Kidney epithelial cell (primary cell): ENCODE measurements around the gene RNF208. TPM values are rescaled to one million over a fixed set of nuclear protein-coding genes. Genes with fewer than 3 reads are reported as not detected.

Experiments used
- DNase-seq: peaks from one replicate; pipeline ENCODE4 v3.0.0-alpha.2; 2010; ENCODE audit warnings: low read depth
- H3K27me3 ChIP-seq: 2 replicates; pipeline ENCODE4 v1.6.0; 2011; ENCODE audit warnings: low read length; ENCODE audit not compliant: control insufficient read depth, insufficient read depth
- H3K36me3 ChIP-seq: 2 replicates; pipeline ENCODE4 v1.5.1; 2011; ENCODE audit warnings: low read length; ENCODE audit not compliant: control insufficient read depth, insufficient read depth
- H3K4me3 ChIP-seq: 2 replicates; pipeline ENCODE4 v1.5.1; 2011; ENCODE audit warnings: low read depth, mild to moderate bottlenecking, control low read depth, low read length
- total RNA-seq: library from RNA; depleted of rRNA; stranded (reverse); fragments of >200 nt; gene quantifications from 2 replicates; pipeline ENCODE4 v1.2.3, GENCODE V29; 2015
- TF ChIP-seq, protein P1 (sequence below): IDR thresholded peaks from 2 replicates; pipeline ENCODE4 v1.5.1; 2011; ENCODE audit warnings: mild to moderate bottlenecking, moderate library complexity, low read length, control low read depth, inconsistent platforms; ENCODE audit not compliant: insufficient read depth, poor library complexity, severe bottlenecking

The RNF208 gene
- total RNA-seq, 1 donor from 2014 or later, result 4.2 TPM

DNA sequence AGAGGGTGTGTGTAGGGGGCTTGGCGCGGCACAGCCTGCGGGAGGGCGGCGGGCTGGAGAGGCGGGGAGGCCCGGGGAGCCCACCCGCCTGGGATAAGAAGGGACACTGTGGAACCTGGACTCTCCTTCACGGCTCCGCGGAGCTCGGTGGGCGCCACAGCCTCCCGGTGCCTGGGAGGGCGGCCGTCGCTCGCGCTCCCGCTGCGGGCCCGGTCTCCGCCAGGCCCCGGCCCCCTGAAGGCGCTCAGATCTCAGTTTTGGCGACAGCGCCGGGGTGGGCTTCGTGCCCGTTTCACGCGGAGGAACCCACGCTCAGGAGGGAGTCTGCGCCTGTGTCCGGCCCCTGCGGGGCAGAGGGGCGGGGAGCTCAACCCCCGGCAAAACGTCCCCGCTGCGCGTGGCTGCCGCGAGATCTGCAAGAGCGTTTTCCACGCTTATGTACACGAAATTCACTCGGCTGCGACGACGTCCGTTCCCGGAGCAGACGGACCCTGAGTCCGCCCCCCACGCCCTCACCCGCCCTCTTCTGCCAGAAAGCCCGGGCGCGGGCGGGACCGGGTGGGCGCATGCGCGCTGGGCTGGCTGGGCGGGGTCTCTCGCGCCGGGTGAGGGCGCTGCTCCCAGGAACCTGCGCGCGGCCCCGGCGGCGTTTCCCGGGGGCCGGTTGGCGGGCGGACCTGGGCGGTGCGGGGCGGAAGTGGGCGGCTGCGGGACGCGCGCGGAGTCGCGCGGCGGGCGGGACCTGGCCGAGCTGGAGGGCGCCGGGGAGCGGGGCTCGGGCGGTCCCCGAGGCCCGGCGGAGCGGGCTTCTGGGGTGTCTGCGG lies 32.8 kb upstream of the RNF208 start, which contains the start of gene NELFB:
Gene NELFB, plus strand, starts transcription at position 704 of the 824 bp plus-strand sequence.
- Histone ChIP-seq H3K4me3 (peak within 1 kb of the TSS; percentile 67), H3K36me3 (no peaks in the 10 kb centered on the region), H3K27me3 (no peaks in the 10 kb centered on the region)
- DNase-seq, result no peak
- TF ChIP-seq, protein P1, sequence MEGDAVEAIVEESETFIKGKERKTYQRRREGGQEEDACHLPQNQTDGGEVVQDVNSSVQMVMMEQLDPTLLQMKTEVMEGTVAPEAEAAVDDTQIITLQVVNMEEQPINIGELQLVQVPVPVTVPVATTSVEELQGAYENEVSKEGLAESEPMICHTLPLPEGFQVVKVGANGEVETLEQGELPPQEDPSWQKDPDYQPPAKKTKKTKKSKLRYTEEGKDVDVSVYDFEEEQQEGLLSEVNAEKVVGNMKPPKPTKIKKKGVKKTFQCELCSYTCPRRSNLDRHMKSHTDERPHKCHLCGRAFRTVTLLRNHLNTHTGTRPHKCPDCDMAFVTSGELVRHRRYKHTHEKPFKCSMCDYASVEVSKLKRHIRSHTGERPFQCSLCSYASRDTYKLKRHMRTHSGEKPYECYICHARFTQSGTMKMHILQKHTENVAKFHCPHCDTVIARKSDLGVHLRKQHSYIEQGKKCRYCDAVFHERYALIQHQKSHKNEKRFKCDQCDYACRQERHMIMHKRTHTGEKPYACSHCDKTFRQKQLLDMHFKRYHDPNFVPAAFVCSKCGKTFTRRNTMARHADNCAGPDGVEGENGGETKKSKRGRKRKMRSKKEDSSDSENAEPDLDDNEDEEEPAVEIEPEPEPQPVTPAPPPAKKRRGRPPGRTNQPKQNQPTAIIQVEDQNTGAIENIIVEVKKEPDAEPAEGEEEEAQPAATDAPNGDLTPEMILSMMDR, result no peak

DNA sequence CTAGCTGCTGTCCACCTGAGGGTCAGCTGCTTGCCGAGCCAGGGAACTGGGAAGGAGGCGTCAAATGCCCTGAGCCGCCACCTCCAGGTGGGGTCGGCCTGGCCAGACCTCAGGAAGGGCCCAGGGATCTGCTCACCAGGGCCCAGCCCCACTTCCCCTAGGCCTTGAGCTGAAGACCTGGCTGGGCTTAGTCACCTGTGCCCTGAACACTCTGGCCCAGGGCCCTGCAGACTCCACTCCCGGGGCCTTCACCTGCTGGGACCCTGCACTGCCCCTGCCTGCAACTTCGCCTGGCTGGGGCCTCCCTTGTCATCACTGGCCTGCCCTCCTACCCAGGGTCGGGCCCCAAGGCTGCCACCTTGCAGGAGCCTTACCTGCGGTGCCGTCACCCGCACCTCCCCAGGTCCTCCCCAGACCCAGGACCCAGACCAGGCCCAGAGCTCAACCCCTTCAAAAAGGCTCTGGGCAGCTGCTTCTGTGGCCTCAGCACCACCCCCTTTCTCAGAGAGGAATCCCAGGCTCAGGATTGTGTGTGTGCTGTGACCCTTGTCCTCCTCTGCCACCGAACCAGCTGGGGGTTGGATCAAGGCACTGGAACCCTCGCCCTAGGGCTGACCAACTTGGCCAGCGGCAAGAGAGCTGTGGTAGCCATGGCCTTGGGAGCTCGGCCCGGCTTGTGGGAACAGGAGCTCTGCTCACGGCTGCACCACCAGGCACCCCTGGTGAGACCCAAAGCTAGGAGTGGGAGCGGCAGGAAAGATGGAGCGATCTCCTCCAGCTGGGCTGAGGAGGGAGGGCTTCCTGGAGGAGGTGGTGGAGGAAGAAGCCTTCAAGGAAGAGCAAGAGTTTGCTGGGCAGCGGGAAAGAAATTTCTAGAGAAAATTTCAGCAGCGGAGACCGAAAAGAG lies 31.9 kb upstream of the RNF208 start:
- peak overlapping the region; percentile 63 for H3K4me3 ChIP-seq
- DNase-seq, result no peak
- TF ChIP-seq, protein P1, result no peak
- no peaks in the 10 kb centered on the region for H3K36me3 ChIP-seq
- H3K27me3 ChIP-seq, result no peaks in the 10 kb centered on the region

DNA sequence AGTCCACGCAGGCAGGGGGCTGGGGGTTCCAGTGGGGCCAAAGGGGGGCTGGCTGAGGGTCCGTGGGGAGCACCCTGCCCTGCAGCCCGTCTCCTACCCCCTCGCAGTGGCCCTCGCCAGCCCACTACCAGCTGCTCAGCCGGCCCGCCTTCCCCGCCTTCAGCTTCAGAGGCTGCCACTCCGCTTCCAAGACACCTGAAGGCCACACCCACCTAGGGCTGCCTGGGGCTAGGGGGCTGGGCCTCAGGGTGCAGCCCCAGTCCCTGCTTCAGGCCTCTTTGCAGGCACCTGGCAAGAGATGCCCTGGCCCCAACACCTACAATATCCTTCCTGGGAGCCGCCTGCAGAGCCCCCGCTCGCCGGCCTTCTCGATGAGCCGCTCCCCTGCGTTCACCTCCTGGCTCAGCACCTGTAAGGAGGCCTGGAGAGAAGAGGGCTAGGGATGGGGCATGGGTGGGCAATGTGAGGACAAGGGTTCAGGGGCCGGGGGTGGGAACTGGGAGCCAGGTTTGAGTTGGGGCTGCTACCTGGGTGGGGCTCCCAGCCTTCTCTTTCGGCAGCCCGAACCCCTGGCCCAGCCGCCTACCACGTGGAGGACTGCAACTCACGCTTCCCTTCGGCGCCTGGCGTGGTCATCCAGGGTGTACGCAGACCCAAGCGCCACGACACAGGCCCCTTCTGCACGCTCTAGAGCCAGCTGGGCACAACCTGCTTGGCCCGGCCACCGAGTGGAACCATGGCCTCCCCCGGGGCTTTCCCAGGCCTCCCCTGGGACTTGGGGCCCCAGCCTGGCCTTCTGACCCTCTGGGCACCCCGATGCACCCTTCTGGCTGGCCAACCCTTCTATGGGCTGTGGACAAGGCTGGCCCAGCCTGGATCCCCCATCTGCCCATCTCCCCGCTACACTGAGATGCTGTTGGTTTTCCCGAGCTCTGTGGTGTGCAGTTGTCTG lies 30.8 kb upstream of the RNF208 start:
- DNase-seq, result no peak
- no peaks in the 10 kb centered on the region for H3K36me3 ChIP-seq
- no peaks in the 10 kb centered on the region for H3K27me3 ChIP-seq
- no peak overlapping the region for H3K4me3 ChIP-seq
- TF ChIP-seq, protein P1, result no peak

DNA sequence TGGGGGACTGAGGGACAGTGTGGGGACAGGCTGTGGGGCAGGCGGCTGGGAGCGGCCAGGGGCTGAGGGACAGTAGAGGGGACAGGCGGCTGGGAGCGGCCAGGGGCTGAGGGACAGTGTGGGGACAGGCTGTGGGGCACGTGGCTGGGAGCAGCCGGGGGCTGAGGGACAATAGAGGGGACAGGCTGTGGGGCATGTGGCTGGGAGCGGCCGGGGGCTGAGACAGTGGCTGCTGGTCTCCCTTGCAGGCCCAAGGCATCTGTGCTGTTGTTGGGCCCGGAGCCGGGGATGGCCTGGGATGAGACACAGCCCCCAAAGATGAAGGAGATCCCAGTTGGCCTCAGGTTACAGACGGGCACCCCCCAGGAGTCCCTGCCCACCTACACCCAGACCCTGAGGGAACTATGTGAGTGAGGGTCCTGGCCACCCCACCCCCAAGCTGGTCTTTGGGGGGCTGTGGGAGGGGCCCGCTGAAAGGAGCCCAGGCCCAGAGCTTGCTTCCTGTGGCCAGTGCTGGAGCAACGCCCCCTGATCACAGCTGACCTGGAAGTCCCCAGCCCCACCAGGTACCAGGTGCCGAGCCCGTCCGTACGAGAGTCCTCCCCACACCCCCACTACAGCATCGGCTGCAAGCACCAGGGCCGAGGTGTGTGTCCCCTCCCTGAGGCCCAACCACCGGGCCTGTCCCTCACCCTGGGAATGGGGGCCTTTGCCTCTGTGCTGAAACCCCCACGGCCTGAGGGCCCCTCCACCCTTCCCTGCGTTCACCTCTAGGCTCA lies 29.6 kb upstream of the RNF208 start:
- H3K36me3 ChIP-seq, result no peaks in the 10 kb centered on the region
- H3K27me3 ChIP-seq, result no peaks in the 10 kb centered on the region
- H3K4me3 ChIP-seq, result no peak overlapping the region
- no peak for DNase-seq
- TF ChIP-seq, protein P1, result no peak

DNA sequence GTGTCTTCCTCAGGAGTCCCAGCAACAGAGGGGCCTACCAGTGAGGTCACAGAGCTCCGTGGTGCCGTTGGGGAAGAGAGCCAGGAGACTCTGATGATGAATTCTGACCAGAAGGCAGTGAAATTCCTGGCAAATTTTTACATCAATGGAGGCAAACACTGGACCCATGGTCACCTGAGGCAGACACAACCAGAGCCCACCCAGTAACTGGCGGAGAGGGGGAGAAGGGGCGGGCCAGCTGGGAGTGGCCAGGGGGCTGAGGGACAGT lies 29.1 kb upstream of the RNF208 start, which contains the start of gene STPG3:
Gene STPG3, plus strand, starts transcription at position 93 of the 268 bp plus-strand sequence. Its CDS starts 1 bp downstream, at position 94.
- H3K27me3 ChIP-seq, result no peaks in the 10 kb centered on the region
- TF ChIP-seq, protein P1, result no peak
- DNase-seq, result no peak

More for the DNA sequence above, 29.1 kb upstream of the RNF208 start, which contains the start of gene STPG3:
- H3K4me3 ChIP-seq, result no peak within 1 kb of the TSS
- H3K36me3 ChIP-seq, result no peaks in the 10 kb centered on the region
